Stomach (tissue), 4 donors: ENCODE data around the gene CACNB2.
"Not testable (repeated sequence)": the region's sequence is repeated elsewhere in the genome, so short reads cannot be mapped to it uniquely, and the experiment has no call there.

ENCODE experiments used
- EP300 ChIP-seq: sonication (generic); formaldehyde crosslinking; IDR thresholded peaks from one replicate; pipeline ENCODE4 v1.6.1; 2017; ENCODE audit warnings: antibody characterized with exemption
- POLR2A ChIP-seq, 4 donors: fragments of 450-650 bp; IDR thresholded peaks; one replicate each; pipeline ENCODE4 v1.6.1; 2016; ENCODE audit warnings: antibody characterized with exemption in 4 of 4, control low read depth in 2 of 4, mild to moderate bottlenecking in 1 of 4, moderate library complexity in 1 of 4
- POLR2AphosphoS5 ChIP-seq, 3 donors: sonication (generic); formaldehyde crosslinking; IDR thresholded peaks; one replicate each; pipeline ENCODE4 v1.6.1; 2016; ENCODE audit warnings: antibody characterized with exemption in 3 of 3
- TF ChIP-seq, protein P1 (sequence below), 7 experiments: fragments of 450-650 bp in 4 of 7; fragments of 200-600 bp in 3 of 7; sonication (generic) in 3 of 7; IDR thresholded peaks; one replicate each; pipeline ENCODE4 v1.5.1; 2016 to 2019; ENCODE audit warnings: antibody characterized with exemption in 7 of 7, control low read depth in 2 of 7, mild to moderate bottlenecking in 1 of 7

DNA sequence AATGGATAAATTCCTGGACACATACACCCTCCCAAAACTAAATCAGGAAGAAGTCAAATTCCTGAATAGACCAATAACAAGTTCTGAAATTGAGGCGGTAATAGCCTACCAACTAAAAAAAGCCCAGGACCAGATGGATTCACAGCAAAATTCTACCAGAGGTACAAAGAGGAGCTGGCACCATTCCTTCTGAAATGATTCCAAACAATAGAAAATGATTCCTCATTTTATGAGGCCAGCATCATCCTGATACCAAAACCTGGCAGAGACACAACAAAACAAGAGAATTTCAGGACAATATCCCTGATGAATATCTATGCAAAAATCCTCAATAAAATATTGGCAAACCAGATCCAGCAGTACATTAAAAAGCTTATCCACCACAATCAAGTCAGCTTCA, 450.9 kb downstream of the CACNB2 start:
- TF ChIP-seq POLR2A (IDR thresholded peaks at IDR 0.05); POLR2AphosphoS5 (IDR thresholded peaks at IDR 0.05); EP300: not testable (repeated sequence)
- TF ChIP-seq, protein P1, sequence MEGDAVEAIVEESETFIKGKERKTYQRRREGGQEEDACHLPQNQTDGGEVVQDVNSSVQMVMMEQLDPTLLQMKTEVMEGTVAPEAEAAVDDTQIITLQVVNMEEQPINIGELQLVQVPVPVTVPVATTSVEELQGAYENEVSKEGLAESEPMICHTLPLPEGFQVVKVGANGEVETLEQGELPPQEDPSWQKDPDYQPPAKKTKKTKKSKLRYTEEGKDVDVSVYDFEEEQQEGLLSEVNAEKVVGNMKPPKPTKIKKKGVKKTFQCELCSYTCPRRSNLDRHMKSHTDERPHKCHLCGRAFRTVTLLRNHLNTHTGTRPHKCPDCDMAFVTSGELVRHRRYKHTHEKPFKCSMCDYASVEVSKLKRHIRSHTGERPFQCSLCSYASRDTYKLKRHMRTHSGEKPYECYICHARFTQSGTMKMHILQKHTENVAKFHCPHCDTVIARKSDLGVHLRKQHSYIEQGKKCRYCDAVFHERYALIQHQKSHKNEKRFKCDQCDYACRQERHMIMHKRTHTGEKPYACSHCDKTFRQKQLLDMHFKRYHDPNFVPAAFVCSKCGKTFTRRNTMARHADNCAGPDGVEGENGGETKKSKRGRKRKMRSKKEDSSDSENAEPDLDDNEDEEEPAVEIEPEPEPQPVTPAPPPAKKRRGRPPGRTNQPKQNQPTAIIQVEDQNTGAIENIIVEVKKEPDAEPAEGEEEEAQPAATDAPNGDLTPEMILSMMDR (IDR thresholded peaks at IDR 0.05), result not testable (repeated sequence)
